B cell (primary cell): ENCODE results near the gene TP53AIP1. TPM values are rescaled to one million over a fixed set of nuclear protein-coding genes. Genes with fewer than 3 reads are reported as not detected.

ENCODE experiments used
- ATAC-seq: fragments of 200-7000 bp; cut with Tn5 transposase; one replicate; pipeline ENCODE4 v1.10.0; 2021; ENCODE audit warnings: low read depth, mild to moderate bottlenecking, moderate number of reproducible peaks, moderate library complexity
- CTCF ChIA-PET: fragments of 350-600 bp; sonication (Branson Sonifier 250); formaldehyde crosslinking; loops from one replicate; lab custom pipeline; 2021; ENCODE audit warnings: antibody characterized with exemption, inconsistent platforms; lab: Charles Lee
- POLR2A ChIA-PET: fragments of 350-600 bp; sonication (Branson Sonifier 250); formaldehyde crosslinking; loops from one replicate; lab custom pipeline; 2021; ENCODE audit warnings: antibody characterized with exemption; lab: Charles Lee
- DNase-seq: peaks from one replicate; pipeline ENCODE4 v3.0.0; 2013
- H2AFZ ChIP-seq: 2 replicates; pipeline ENCODE4 v1.6.1; 2012; ENCODE audit warnings: mild to moderate bottlenecking, low read depth, low read length; ENCODE audit not compliant: insufficient read depth, poor library complexity, severe bottlenecking
- H3K27ac ChIP-seq, 2 donors: 1 replicate in 1 of 2; 2 replicates in 1 of 2; pipeline ENCODE4 v1.5.1; 2012 to 2013; ENCODE audit warnings: low read length in 2 of 2, mild to moderate bottlenecking in 2 of 2, moderate library complexity in 1 of 2
- H3K27me3 ChIP-seq, 4 experiments: fragments of 200-600 bp in 1 of 4; sonication (generic) in 1 of 4; replicated peaks in 1 of 4; 1 replicate in 2 of 4; 2 replicates in 2 of 4; pipeline versions ENCODE4 v1.6.1 to v1.7.0; 2013 to 2016; ENCODE audit warnings: low read length in 3 of 4, mild to moderate bottlenecking in 2 of 4, mixed read lengths in 1 of 4, moderate library complexity in 1 of 4; ENCODE audit not compliant: insufficient read depth in 4 of 4, control insufficient read depth in 3 of 4; ENCODE audit errors: control extremely low read depth in 1 of 4
- H3K36me3 ChIP-seq, 2 experiments: replicated peaks in 1 of 2; 1 replicate in 1 of 2; 2 replicates in 1 of 2; pipeline versions ENCODE4 v1.6.1 to v1.7.1; 2013; ENCODE audit warnings: low read length in 1 of 2; ENCODE audit not compliant: insufficient read depth in 2 of 2, control insufficient read depth in 1 of 2; ENCODE audit errors: control extremely low read depth in 1 of 2, extremely low read depth in 1 of 2
- H3K4me1 ChIP-seq, 2 donors: fragments of 200-600 bp in 1 of 2; sonication (generic) in 1 of 2; 1 replicate in 1 of 2; 2 replicates in 1 of 2; pipeline versions ENCODE4 v1.5.1 to v1.6.1; 2013 to 2017; ENCODE audit warnings: low read length in 2 of 2; ENCODE audit not compliant: control insufficient read depth in 2 of 2, insufficient read depth in 2 of 2
- H3K4me2 ChIP-seq: replicated peaks from 2 replicates; pipeline ENCODE3; 2012; ENCODE audit warnings: mild to moderate bottlenecking, low read depth, low read length; ENCODE audit not compliant: poor library complexity, severe bottlenecking
- H3K4me3 ChIP-seq, 5 experiments: fragments of 200-600 bp in 1 of 5; sonication (generic) in 1 of 5; 1 replicate in 3 of 5; 2 replicates in 2 of 5; pipeline versions ENCODE4 v1.5.1 to v1.7.0; 2011 to 2016; ENCODE audit warnings: low read length in 4 of 5, mild to moderate bottlenecking in 4 of 5, low read depth in 2 of 5, control low read depth in 1 of 5, moderate library complexity in 1 of 5; ENCODE audit not compliant: insufficient read depth in 1 of 5; ENCODE audit errors: control extremely low read depth in 1 of 5, extremely low read depth in 1 of 5
- H3K79me2 ChIP-seq: fragments of 200-600 bp; sonication (generic); one replicate; pipeline ENCODE4 v1.6.0; 2016; ENCODE audit warnings: low read length; ENCODE audit not compliant: control insufficient read depth, insufficient read depth
- H3K9ac ChIP-seq: fragments of 200-600 bp; sonication (generic); 2 replicates; pipeline ENCODE4 v1.6.1; 2017; ENCODE audit warnings: mild to moderate bottlenecking, low read length, moderate library complexity
- H3K9me3 ChIP-seq, 3 donors: one replicate each; pipeline versions ENCODE4 v1.6.1 to v1.7.1; 2013; ENCODE audit warnings: low read length in 2 of 3; ENCODE audit not compliant: control insufficient read depth in 2 of 3, insufficient read depth in 1 of 3; ENCODE audit errors: control extremely low read depth in 1 of 3
- H4K20me1 ChIP-seq: 2 replicates; pipeline ENCODE4 v1.6.0; 2012; ENCODE audit warnings: mild to moderate bottlenecking, low read length; ENCODE audit not compliant: insufficient read depth, control insufficient read depth, poor library complexity, severe bottlenecking
- H3K27ac Mint-ChIP-seq: one replicate; pipeline ENCODE4 v1.8.0; 2021; ENCODE audit warnings: mixed read lengths
- H3K27me3 Mint-ChIP-seq: one replicate; pipeline ENCODE4 v1.8.0; 2021; ENCODE audit warnings: mixed read lengths
- H3K4me1 Mint-ChIP-seq: one replicate; pipeline ENCODE4 v1.8.0; 2021; ENCODE audit warnings: mixed read lengths
- H3K4me3 Mint-ChIP-seq: one replicate; pipeline ENCODE4 v1.8.0; 2021; ENCODE audit warnings: mixed read lengths
- H3K9me3 Mint-ChIP-seq: one replicate; pipeline ENCODE4 v1.8.0; 2022; ENCODE audit warnings: mixed read lengths; ENCODE audit not compliant: insufficient read depth
- CTCF ChIP-seq: fragments of 200-600 bp; IDR thresholded peaks from one replicate; pipeline ENCODE4 v1.8.0; 2022; ENCODE audit warnings: antibody characterized with exemption, mild to moderate bottlenecking
- EZH2 ChIP-seq: IDR thresholded peaks from 2 replicates; pipeline ENCODE4 v1.6.1; 2012; ENCODE audit warnings: borderline replicate concordance, low read depth, mild to moderate bottlenecking, moderate library complexity, low read length; ENCODE audit not compliant: insufficient read depth, poor library complexity, severe bottlenecking
- WGBS: methylation state at CpG from one replicate; pipeline ENCODE4 v1.1.5; 2013; ENCODE audit warnings: missing lambda C conversion rate; ENCODE audit not compliant: insufficient coverage; 5-methylcytosine and 5-hydroxymethylcytosine counted together
- intact Hi-C: fragments of 100-400 bp; cut with micrococcal nuclease; formaldehyde crosslinking; loops from one replicate; pipeline ENCODE4 v1.10.0; 2022
- polyA plus RNA-seq: library from polyadenylated mRNA; depleted of rRNA; stranded (reverse); fragments of >200 nt; gene quantifications from 2 replicates; pipeline ENCODE4 v1.2.3, GENCODE V29; 2012
- total RNA-seq, 2 donors: library from RNA; stranded (reverse); fragments of 120-200 nt in 1 of 2; gene quantifications; 1 replicate in 1 of 2; 2 replicates in 1 of 2; pipeline versions ENCODE4 v1.2.3 to v1.2.4, GENCODE V29; 2013 to 2022

Gene TP53AIP1
- total and polyA plus RNA-seq, 2 donors (not counting 1 experiment from before 2014, with no cell fraction given): 0.04 to 0.12 TPM

- Histone ChIP-seq H3K27me3 (peaks cover 0 to 13% (median 1%) of the 10 kb centered on the region in 4 experiments), H3K9ac (no peak overlapping the region), H3K4me1 (peaks cover 0 to 4% of the 10 kb centered on the region in 2 donors), H3K27ac (no peak overlapping the region), H3K9me3 (no peaks in the 10 kb centered on the region), H3K79me2 (no peaks in the 10 kb centered on the region), H3K4me3 (no peak overlapping the region), H4K20me1 (no peaks in the 10 kb centered on the region), H3K4me2 (no peak overlapping the region), H3K36me3 (no peaks in the 10 kb centered on the region), H2AFZ (no peak overlapping the region)
- Mint-ChIP-seq H3K9me3 (no peaks in the 10 kb centered on the region), H3K27me3 (peaks cover 30% of the 10 kb centered on the region), H3K4me3 (no peak overlapping the region), H3K4me1 (peaks cover 2% of the 10 kb centered on the region), H3K27ac (no peak overlapping the region)
- ChIA-PET POLR2A (no interaction called here), CTCF (interaction anchor here (0.6 to 8.9 kb wide), 44 partner anchors 8 to 927 kb away, joined by 3 to 315 read pairs (median 4); partner anchors contain the start of genes KCNJ5 and TP53AIP1)
- DNase-seq: peak; percentile 73
- 58% methylated on average over 3 of the region's 8 CpGs for WGBS
- no peak for TF ChIP-seq EZH2
- TF ChIP-seq CTCF: peak; percentile 86
- ATAC-seq: no peak
- intact Hi-C loops: loop anchor here (1.0 to 10.0 kb wide), 4 partner anchors 72 to 799 kb away; no protein-coding TSS in a partner anchor
These were observed 13.9 kb upstream of the TP53AIP1 start for GRCh38 chr11:128956401-128957201.

GRCh38 chr11:128955636-128956035 is 13.0 kb upstream of the TP53AIP1 start:
- Mint-ChIP-seq H3K27ac (no peak overlapping the region), H3K27me3 (peaks cover 27% of the 10 kb centered on the region), H3K4me1 (peaks cover 2% of the 10 kb centered on the region), H3K9me3 (no peaks in the 10 kb centered on the region), H3K4me3 (no peak overlapping the region)
- Histone ChIP-seq H3K9me3 (no peaks in the 10 kb centered on the region), H3K27me3 (peaks cover 0 to 13% (median 1%) of the 10 kb centered on the region in 4 experiments), H3K4me3 (no peak overlapping the region), H3K79me2 (no peaks in the 10 kb centered on the region), H4K20me1 (no peaks in the 10 kb centered on the region), H3K27ac (no peak overlapping the region), H3K4me1 (peaks cover 0 to 4% of the 10 kb centered on the region in 2 donors), H3K36me3 (no peaks in the 10 kb centered on the region), H3K4me2 (no peak overlapping the region), H2AFZ (no peak overlapping the region), H3K9ac (no peak overlapping the region)
- ATAC-seq (no peak), DNase-seq (no peak)
- ChIA-PET CTCF (interaction anchor here (0.7 to 8.9 kb wide), 25 partner anchors 8 to 923 kb away, joined by 3 to 315 read pairs (median 5); partner anchors contain the start of genes KCNJ5 and TP53AIP1), POLR2A (no interaction called here)
- TF ChIP-seq CTCF (no peak), EZH2 (no peak)
- 78% methylated on average over 1 of the region's 3 CpGs for WGBS
- intact Hi-C loops: loop anchor here (1.0 to 10.0 kb wide), 4 partner anchors 71 to 798 kb away; no protein-coding TSS in a partner anchor
